BLaER1 (cell line): Measurements from ENCODE around the gene HAUS8.
A peak's percentile ranks its signal among the peaks of the same experiment; 100 is the strongest.
"Not testable (repeated sequence)": the region's sequence is repeated elsewhere in the genome, so short reads cannot be mapped to it uniquely, and the experiment has no call there.

Source experiments
- H3K27ac ChIP-seq: shearing (Covaris generic); formaldehyde crosslinking; 2 replicates; pipeline ENCODE4 v1.8.1; 2022
- H3K27me3 ChIP-seq: shearing (Covaris generic); formaldehyde crosslinking; 2 replicates; pipeline ENCODE4 v1.8.1; 2022
- H3K36me3 ChIP-seq: shearing (Covaris generic); formaldehyde crosslinking; 2 replicates; pipeline ENCODE4 v1.8.1; 2022
- H3K4me1 ChIP-seq: shearing (Covaris generic); formaldehyde crosslinking; 2 replicates; pipeline ENCODE4 v1.8.1; 2022
- H3K4me2 ChIP-seq: shearing (Covaris generic); formaldehyde crosslinking; 2 replicates; pipeline ENCODE4 v1.8.1; 2022
- H3K4me3 ChIP-seq: shearing (Covaris generic); formaldehyde crosslinking; 2 replicates; pipeline ENCODE4 v1.8.1; 2022
- H3K9ac ChIP-seq: shearing (Covaris generic); formaldehyde crosslinking; 2 replicates; pipeline ENCODE4 v1.8.1; 2022
- H3K9me3 ChIP-seq: shearing (Covaris generic); formaldehyde crosslinking; 2 replicates; pipeline ENCODE4 v1.8.1; 2022
- H4K20me1 ChIP-seq: shearing (Covaris generic); formaldehyde crosslinking; 2 replicates; pipeline ENCODE4 v1.8.1; 2022
- Cebpa-rat ChIP-seq: shearing (Covaris generic); IDR thresholded peaks from 2 replicates; pipeline ENCODE4 v1.8.1; 2022

HAUS8 gene

DNA sequence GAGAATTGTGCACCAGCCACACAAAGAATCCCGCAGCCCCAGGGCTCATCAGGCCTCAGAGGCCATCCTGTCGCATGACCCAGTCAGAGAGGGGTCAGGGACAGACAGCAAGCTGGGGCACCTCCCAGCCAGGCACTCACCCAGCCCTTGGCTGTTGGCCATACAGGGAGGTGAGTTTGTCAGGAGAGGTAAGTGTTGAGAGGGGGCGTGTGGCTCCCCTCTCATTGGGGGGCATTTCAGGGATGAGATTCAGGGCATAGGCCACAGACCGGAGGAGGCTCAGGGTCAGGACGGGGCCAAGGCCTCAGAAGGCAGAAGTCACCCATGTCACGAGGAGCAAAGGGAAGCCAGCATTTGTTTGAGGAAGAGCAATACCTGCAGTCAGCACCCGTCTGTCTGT lies 37.4 kb upstream of the HAUS8 start:
- peaks cover 98% of the 10 kb centered on the region for H3K4me1 ChIP-seq
- H3K27me3 ChIP-seq, result no peaks in the 10 kb centered on the region
- no peak for TF ChIP-seq Cebpa-rat
- H3K27ac ChIP-seq, result peak overlapping the region; percentile 44
- no peak overlapping the region for H3K4me3 ChIP-seq
- H3K4me2 ChIP-seq, result peak overlapping the region; percentile 55
- peak overlapping the region; percentile 38; the same call in 1 of the 2 replicates for H3K9ac ChIP-seq
- H3K9me3 ChIP-seq, result no peaks in the 10 kb centered on the region
- H3K36me3 ChIP-seq, result peaks cover 78% of the 10 kb centered on the region
- H4K20me1 ChIP-seq, result peaks cover 100% of the 10 kb centered on the region

DNA sequence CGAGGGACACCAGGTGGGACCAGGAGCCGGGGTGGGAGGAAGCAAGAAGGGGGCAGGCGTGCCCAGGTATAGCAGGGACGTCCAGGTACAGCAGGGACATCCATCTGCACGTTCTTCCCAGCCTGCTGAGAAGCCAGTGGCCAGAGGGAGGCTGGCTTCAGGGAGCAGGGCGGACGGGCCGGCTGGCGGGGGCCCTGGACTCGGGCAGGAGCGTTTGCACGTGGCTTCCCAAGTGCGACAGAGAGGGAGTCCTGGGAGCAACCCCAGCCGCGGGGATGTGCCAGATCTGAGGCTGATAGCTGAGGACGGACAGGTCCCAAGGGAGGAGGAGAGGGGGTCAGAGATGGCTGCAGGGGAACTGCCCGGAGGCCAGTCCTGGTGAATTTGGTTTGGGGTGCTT lies 37.0 kb upstream of the HAUS8 start:
- peaks cover 100% of the 10 kb centered on the region for H4K20me1 ChIP-seq

DNA sequence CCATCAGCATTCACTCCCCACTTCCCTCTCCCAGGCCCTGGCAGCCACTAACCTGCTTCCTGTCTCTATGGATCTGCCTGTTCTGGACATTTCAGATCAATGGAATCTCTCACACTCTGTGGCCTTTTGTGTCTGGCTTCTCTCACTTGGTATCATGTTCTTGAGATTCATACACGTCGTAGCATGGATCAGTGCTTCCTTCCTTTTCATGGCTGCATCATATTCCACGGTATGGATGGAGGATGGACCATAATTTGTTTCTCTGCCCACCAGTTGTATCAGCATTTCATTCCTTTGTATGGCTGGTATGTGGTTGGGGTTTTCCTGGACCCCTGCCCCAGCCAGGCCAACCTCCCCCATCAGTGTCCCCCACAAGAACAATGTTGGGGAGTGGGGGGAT lies 36.5 kb upstream of the HAUS8 start:
- H3K9ac ChIP-seq, result no peak overlapping the region
- H4K20me1 ChIP-seq, result peaks cover 100% of the 10 kb centered on the region
- peak overlapping the region; percentile 44; the same call in 1 of the 2 replicates for H3K27ac ChIP-seq
- no peaks in the 10 kb centered on the region for H3K27me3 ChIP-seq
- H3K4me3 ChIP-seq, result no peak overlapping the region
- peaks cover 98% of the 10 kb centered on the region for H3K4me1 ChIP-seq
- peaks cover 85% of the 10 kb centered on the region for H3K36me3 ChIP-seq
- no peaks in the 10 kb centered on the region for H3K9me3 ChIP-seq
- TF ChIP-seq Cebpa-rat, result no peak
- peak overlapping the region; percentile 55; the same call in 1 of the 2 replicates for H3K4me2 ChIP-seq

More for the DNA sequence above, 37.0 kb upstream of the HAUS8 start:
- Histone ChIP-seq H3K27ac (peak overlapping the region; percentile 44), H3K36me3 (peaks cover 82% of the 10 kb centered on the region), H3K4me1 (peaks cover 98% of the 10 kb centered on the region), H3K9me3 (no peaks in the 10 kb centered on the region), H3K27me3 (no peaks in the 10 kb centered on the region), H3K4me3 (no peak overlapping the region), H3K9ac (no peak overlapping the region), H3K4me2 (peak overlapping the region; percentile 55)
- TF ChIP-seq Cebpa-rat, result no peak

DNA sequence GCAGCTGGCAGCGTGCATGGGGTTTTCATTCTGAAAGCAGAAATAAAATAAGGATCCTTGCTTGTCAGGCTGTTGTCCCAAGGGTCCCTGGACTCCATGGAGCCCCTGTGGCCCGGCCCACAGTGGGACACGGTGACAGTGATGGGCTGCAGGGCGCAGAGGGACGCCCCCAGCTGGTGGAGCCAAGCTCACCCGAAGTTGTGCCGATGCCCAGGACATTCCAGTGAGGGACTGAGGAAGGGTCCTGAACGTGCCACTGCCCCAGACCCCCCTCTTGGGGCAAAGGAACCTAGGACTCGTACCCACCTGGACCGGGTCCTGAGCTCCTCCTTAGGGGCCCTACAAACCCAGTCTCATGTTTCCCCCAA lies 35.3 kb upstream of the HAUS8 start:
- H3K4me1 ChIP-seq, result peaks cover 96% of the 10 kb centered on the region
- H3K9ac ChIP-seq, result peak overlapping the region; percentile 39; the same call in 1 of the 2 replicates
- 0 out of 2 replicates have a peak overlapping the region, but pooled peaks have one; percentile 8 for H3K4me3 ChIP-seq
- peak overlapping the region; percentile 78 for H3K4me2 ChIP-seq
- peaks cover 84% of the 10 kb centered on the region for H3K36me3 ChIP-seq
- TF ChIP-seq Cebpa-rat, result no peak
- peaks cover 100% of the 10 kb centered on the region for H4K20me1 ChIP-seq
- H3K27ac ChIP-seq, result peak overlapping the region; percentile 68
- no peaks in the 10 kb centered on the region for H3K9me3 ChIP-seq
- no peaks in the 10 kb centered on the region for H3K27me3 ChIP-seq

DNA sequence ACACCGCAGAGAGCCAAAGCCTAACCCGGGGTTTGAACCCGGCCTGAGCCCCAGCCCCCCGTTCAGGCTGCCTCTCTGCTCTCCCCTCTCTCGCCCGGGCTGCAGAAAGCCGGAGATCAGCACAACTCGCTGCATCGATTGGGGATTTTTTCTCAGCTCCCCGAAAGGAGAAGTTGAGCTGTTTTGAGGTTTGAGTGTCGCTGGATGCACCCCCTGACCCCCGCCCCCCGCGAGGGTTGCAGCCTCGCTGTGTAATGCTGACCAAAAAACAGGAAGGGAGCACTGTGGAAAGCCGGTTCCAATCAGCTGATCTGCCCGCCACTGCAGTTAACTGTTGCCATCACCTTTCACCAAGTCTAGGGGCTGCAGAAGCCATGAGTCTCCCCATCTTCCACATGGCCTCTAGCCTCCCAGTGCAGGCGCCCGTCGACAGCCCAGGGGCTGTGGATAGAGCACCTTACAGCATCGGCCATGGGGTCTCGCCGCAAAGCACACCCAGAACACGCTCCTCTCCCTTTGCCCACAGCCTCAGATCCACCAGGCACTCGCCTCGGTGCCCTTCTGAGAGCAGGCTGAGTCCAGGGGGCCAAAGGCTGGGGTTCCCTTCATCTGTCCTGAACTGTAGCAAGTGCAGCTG lies 34.8 kb upstream of the HAUS8 start:
- peaks cover 96% of the 10 kb centered on the region for H3K4me1 ChIP-seq
- peak overlapping the region; percentile 78 for H3K4me2 ChIP-seq
- peak overlapping the region; percentile 68 for H3K27ac ChIP-seq
- H3K27me3 ChIP-seq, result no peaks in the 10 kb centered on the region
- H3K9me3 ChIP-seq, result no peaks in the 10 kb centered on the region
- peaks cover 100% of the 10 kb centered on the region for H4K20me1 ChIP-seq
- H3K36me3 ChIP-seq, result peaks cover 84% of the 10 kb centered on the region
- no peak for TF ChIP-seq Cebpa-rat
- H3K9ac ChIP-seq, result peak overlapping the region; percentile 39; the same call in 1 of the 2 replicates
- peak overlapping the region; percentile 8; the same call in 1 of the 2 replicates for H3K4me3 ChIP-seq

DNA sequence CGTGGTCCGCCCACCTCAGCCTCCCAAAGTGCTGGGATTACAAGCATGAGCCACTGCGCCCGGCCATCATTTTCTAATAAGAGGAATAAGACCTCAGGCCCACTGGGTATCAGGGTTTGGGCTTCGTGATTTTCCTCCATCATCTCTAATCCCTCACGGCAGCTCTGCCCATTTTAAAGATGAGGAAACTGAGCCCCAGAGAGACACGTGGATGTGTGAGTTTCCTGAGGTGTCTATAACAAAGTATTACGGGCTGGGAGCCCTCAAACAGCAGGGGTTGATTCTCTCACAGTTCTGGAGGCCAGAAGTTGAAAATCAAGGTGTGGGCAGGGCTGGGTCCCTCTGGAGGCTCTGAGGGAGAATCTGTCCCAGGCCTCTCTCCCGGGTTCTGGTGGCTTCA lies 34.0 kb upstream of the HAUS8 start:
- no peaks in the 10 kb centered on the region for H3K27me3 ChIP-seq
- peaks cover 100% of the 10 kb centered on the region for H4K20me1 ChIP-seq
- peaks cover 84% of the 10 kb centered on the region for H3K36me3 ChIP-seq

DNA sequence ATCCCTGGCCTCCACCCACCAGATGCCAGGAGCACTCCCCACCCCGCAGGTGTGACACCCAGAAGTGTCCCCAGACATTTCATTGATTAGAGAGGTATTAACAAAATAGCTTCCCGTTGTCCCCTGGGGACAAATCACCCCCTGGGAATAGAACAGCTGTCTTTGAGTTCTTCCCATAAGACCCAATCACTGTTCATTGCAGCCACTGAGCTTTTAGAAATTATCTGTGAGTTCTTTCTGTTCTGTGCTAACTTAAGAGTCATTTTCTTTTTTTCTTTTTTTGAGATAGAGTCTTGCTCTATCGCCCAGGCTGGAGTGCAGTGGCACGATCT lies 33.2 kb upstream of the HAUS8 start:
- peaks cover 86% of the 10 kb centered on the region for H3K4me1 ChIP-seq
- peaks cover 84% of the 10 kb centered on the region for H3K36me3 ChIP-seq
- peaks cover 100% of the 10 kb centered on the region for H4K20me1 ChIP-seq
- no peaks in the 10 kb centered on the region for H3K27me3 ChIP-seq
- H3K4me3 ChIP-seq, result no peak overlapping the region
- H3K9me3 ChIP-seq, result no peaks in the 10 kb centered on the region
- no peak overlapping the region for H3K9ac ChIP-seq
- H3K4me2 ChIP-seq, result peak overlapping the region; percentile 57
- H3K27ac ChIP-seq, result peak overlapping the region; percentile 46; the same call in 1 of the 2 replicates
- TF ChIP-seq Cebpa-rat, result no peak

More for the DNA sequence above, 34.0 kb upstream of the HAUS8 start:
- peak overlapping the region; percentile 68 for H3K27ac ChIP-seq
- TF ChIP-seq Cebpa-rat, result no peak
- peak overlapping the region; percentile 78 for H3K4me2 ChIP-seq
- H3K4me1 ChIP-seq, result peaks cover 94% of the 10 kb centered on the region
- peak overlapping the region; percentile 39; the same call in 1 of the 2 replicates for H3K9ac ChIP-seq
- no peak overlapping the region for H3K4me3 ChIP-seq
- no peaks in the 10 kb centered on the region for H3K9me3 ChIP-seq

DNA sequence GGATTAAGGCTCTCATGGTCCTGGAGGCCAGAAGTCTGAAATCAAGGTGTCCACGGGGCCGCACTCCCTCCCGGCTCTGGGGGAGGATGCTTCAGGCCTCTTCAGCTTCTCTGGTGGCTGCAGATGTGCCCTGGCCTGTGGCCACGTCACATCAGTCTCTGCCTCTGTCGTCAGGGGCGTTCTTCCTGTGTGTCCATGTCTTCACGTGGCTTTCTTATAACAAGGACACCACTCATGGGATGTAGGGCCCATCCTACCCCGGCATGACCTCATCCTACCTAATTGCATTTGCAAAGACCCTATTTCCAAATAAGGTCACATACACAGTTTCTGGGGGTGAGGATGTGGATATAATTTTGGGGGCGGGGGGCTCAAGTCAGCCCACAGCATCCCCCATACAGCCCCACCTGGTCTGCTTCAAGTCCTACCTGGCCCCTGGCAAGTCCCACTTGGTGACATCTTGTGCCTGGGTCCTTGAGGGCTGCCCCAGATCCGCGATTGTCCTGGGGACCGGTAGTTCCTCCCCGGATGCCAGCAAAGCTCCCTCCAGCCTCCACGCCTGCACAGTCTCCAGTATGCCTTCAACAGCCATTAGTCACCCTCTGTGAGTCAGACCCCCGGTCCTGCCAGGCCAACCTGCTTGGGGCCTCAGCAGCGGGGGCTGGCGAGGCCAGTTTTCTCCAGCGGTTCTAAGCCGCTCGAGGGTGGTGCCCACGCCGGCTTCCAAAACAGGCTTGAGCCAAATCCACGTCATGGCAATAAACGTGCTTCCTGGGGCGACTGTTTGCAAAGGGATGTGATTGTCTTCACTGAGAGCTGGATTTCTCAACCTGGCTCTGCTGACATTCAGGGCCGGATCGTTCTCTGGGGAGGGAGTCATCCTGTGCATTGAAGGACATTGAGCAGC lies 32.5 kb upstream of the HAUS8 start:
- Histone ChIP-seq H4K20me1 (peaks cover 100% of the 10 kb centered on the region), H3K27me3 (no peaks in the 10 kb centered on the region), H3K4me2 (peak overlapping the region; percentile 57), H3K4me3 (no peak overlapping the region), H3K27ac (peak overlapping the region; percentile 46; the same call in 1 of the 2 replicates), H3K9ac (peak overlapping the region; percentile 24; the same call in 1 of the 2 replicates), H3K36me3 (peaks cover 84% of the 10 kb centered on the region), H3K9me3 (peaks cover 5% of the 10 kb centered on the region), H3K4me1 (peaks cover 79% of the 10 kb centered on the region)
- no peak for TF ChIP-seq Cebpa-rat

DNA sequence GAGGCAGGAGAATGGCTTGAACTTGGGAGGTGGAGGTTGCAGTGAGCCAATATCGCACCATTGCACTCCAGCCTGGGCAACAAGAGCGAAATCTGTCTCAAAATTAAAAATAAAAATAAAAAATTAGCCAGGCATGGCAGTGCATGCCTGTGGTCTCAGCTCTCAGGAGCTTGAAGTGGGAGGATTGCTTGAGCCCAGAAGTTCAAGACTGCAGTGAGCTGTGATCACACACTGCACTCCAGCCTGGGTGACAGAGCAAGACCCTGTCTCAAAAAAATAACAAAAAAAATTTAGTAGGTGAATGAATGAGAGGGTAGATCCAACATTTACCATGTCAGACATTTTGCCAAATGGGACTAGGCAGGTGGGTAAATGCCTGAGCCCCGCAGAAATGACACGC lies 31.7 kb upstream of the HAUS8 start:
- not testable (repeated sequence) for H3K4me3 ChIP-seq, H3K27me3 ChIP-seq, H3K27ac ChIP-seq
- H3K9me3 ChIP-seq, result peaks cover 14% of the 10 kb centered on the region
- H4K20me1 ChIP-seq, result peaks cover 96% of the 10 kb centered on the region
- peak overlapping the region; percentile 24; the same call in 1 of the 2 replicates for H3K9ac ChIP-seq
- peaks cover 84% of the 10 kb centered on the region for H3K36me3 ChIP-seq
- peaks cover 71% of the 10 kb centered on the region for H3K4me1 ChIP-seq
- peak overlapping the region; percentile 57 for H3K4me2 ChIP-seq

DNA sequence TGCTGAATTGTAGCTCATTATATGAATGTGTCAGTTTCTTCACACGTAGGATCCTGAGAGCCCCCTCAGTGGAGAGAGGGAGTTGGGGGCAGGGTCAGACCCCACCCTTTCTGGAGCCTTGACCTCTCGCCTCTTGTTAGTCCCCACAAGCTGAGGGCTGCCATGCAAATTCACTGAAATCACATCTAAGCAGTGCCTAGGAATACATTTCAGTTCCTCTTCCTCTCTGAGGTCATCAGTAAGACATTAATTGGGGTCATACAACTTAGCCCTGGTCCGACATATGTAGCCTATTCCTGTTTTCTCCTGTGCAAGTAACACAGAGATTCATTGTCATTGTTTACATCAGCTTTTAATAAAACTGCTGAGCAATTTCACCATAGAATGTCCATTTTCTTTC lies 30.3 kb upstream of the HAUS8 start:
- H3K27me3 ChIP-seq, result no peaks in the 10 kb centered on the region
- peaks cover 63% of the 10 kb centered on the region for H3K4me1 ChIP-seq
- no peak overlapping the region; the same call in 1 of the 2 replicates for H3K4me2 ChIP-seq
- peaks cover 96% of the 10 kb centered on the region for H4K20me1 ChIP-seq
- peaks cover 84% of the 10 kb centered on the region for H3K36me3 ChIP-seq
- TF ChIP-seq Cebpa-rat, result no peak
- 0 out of 2 replicates have a peak overlapping the region, but pooled peaks have one; percentile 13 for H3K27ac ChIP-seq
- H3K9ac ChIP-seq, result no peak overlapping the region
- no peak overlapping the region for H3K4me3 ChIP-seq
- peaks cover 28% of the 10 kb centered on the region for H3K9me3 ChIP-seq
